ENCODE results near the gene PAWR. TPM values are rescaled to one million over a fixed set of nuclear protein-coding genes. Genes with fewer than 3 reads are reported as not detected.

PAWR gene
- total RNA-seq, 4 donors from 2014 or later = 0.51 to 1.4 (median 0.72) TPM

DNA sequence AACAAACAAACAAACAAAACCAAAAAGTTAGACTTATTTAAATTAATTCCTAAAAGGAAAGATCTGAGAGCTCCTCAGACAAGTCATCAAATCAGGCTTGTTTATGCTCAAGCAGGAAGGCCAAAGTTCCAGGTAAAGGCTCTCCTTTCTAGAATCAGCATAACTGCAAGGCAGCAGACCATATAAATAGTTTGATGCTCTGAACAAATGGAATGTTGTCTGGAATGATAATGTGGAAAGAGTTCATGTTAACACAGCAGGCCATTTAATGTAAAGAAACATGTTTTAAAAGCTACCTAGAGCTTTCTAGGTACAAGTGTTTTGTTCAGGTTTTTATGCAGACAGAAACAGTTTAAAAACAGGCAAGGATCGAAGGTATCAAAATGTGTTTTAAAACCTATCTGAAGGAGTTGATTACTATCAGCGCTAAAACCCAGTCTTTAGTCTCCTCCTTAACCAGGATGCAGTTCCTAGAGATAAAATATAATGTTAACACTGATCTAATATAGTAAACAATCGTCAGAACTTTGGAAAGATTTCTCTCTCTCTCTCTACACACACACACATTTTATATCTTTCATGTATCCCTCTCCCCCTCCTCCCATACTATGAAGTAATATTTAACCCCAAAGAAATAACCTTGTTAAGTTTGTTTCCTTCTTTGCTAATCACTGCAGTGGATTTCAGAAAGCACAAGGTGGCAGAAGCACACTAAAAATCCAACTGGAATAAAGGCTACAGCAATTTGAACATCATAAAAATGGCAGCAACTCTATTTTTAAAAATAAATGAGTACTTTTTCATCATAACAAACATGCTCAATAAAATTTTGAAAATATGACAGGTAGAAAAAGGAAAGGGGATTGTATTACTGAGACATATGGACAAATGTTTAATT, 135.5 kb downstream of the PAWR start:
- TF ChIP-seq CTCF (IDR thresholded peaks at IDR 0.05 in 4 of 5, conservative IDR thresholded peaks at IDR 0.05 in 1 of 5) (peak in 3 of 5 experiments; percentile 23 to 32 (median 29)), POLR2A (IDR thresholded peaks at IDR 0.05) (no peak)
- Histone ChIP-seq H3K4me3 (no peak overlapping the region), H3K27ac (no peak overlapping the region), H3K4me1 (no peaks in the 10 kb centered on the region), H3K27me3 (no peaks in the 10 kb centered on the region), H3K9me3 (no peaks in the 10 kb centered on the region), H3K36me3 (no peaks in the 10 kb centered on the region)
- intact Hi-C loops (cut with DNase I; ENCODE audit: low total_unique reads) = loop anchor here (5.0 to 10.0 kb wide), 2 partner anchors 190 to 717 kb away; no protein-coding TSS in a partner anchor
- ATAC-seq = no peak
- in situ Hi-C loops (cut with MboI; ENCODE audit: low sequenced_read_pairs in 4 of 4) = loop anchor here (10.0 to 25.0 kb wide), 4 partner anchors 182 to 710 kb away; no protein-coding TSS in a partner anchor
- DNase-seq = no peak

DNA sequence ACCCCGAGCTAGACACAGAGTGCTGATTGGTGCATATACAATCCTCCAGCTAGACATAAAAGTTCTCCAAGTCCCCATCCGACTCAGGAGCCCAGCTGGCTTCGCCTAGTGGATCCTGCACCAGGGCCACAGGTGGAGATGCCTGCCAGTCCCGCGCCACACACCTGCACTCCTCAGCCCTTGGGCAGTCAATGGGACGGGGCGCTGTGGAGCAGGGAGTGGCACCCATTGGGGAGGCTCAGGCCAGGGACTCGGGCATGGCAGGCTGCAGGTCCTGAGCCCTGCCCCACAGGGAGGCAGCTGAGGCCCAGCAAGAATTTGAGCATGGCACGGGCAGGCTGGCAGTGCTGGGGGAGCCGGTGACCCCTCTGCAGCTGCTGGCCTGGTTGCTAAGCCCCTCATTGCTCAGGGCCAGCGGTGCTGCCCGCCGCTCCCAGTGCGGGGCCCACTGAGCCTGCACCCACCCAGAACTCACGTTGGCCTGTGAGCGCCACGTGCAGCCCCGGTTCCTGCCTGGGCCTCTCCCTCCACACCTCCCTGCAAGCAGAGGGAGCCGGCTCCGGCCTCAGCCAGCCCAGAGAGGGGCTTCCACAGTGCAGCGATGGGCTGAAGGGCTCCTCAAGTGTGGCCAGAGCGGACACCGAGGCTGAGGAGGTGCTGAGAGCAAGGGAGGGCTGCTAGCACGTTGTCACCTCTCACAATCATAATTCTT, 136.7 kb downstream of the PAWR start:
- in situ Hi-C loops (cut with MboI; ENCODE audit: low sequenced_read_pairs in 4 of 4) = loop anchor here (10.0 to 25.0 kb wide), 4 partner anchors 183 to 711 kb away; no protein-coding TSS in a partner anchor
- Histone ChIP-seq H3K27me3 (no peaks in the 10 kb centered on the region), H3K4me3 (no peak overlapping the region), H3K4me1 (no peaks in the 10 kb centered on the region), H3K9me3 (no peaks in the 10 kb centered on the region), H3K27ac (no peak overlapping the region), H3K36me3 (no peaks in the 10 kb centered on the region)
- no peak for DNase-seq
- intact Hi-C loops (cut with DNase I; ENCODE audit: low total_unique reads) = loop anchor here (10.0 kb wide), 1 partner anchor 191 kb away; no protein-coding TSS in a partner anchor
- TF ChIP-seq CTCF (IDR thresholded peaks at IDR 0.05 in 4 of 5, conservative IDR thresholded peaks at IDR 0.05 in 1 of 5) (no peak), POLR2A (IDR thresholded peaks at IDR 0.05) (no peak)
- ATAC-seq = no peak

- in situ Hi-C loops (cut with MboI; ENCODE audit: low sequenced_read_pairs in 4 of 4) = loop anchor here (10.0 to 25.0 kb wide), 4 partner anchors 185 to 713 kb away; no protein-coding TSS in a partner anchor
- ATAC-seq (no peak), DNase-seq (no peak)
- H3K27ac ChIP-seq = no peak overlapping the region
- H3K27me3 ChIP-seq = no peaks in the 10 kb centered on the region
- H3K9me3 ChIP-seq = no peaks in the 10 kb centered on the region
- H3K36me3 ChIP-seq = no peaks in the 10 kb centered on the region
- H3K4me1 ChIP-seq = peaks cover 0 to 5% of the 10 kb centered on the region in 2 donors
- intact Hi-C loops (cut with DNase I; ENCODE audit: low total_unique reads) = loop anchor here (10.0 kb wide), 1 partner anchor 193 kb away; no protein-coding TSS in a partner anchor
- TF ChIP-seq POLR2A (IDR thresholded peaks at IDR 0.05) (no peak), CTCF (IDR thresholded peaks at IDR 0.05 in 4 of 5, conservative IDR thresholded peaks at IDR 0.05 in 1 of 5) (no peak)
- no peak overlapping the region for H3K4me3 ChIP-seq
These were observed 138.6 kb downstream of the PAWR start for GRCh38 chr12:79552192-79552591.

DNA sequence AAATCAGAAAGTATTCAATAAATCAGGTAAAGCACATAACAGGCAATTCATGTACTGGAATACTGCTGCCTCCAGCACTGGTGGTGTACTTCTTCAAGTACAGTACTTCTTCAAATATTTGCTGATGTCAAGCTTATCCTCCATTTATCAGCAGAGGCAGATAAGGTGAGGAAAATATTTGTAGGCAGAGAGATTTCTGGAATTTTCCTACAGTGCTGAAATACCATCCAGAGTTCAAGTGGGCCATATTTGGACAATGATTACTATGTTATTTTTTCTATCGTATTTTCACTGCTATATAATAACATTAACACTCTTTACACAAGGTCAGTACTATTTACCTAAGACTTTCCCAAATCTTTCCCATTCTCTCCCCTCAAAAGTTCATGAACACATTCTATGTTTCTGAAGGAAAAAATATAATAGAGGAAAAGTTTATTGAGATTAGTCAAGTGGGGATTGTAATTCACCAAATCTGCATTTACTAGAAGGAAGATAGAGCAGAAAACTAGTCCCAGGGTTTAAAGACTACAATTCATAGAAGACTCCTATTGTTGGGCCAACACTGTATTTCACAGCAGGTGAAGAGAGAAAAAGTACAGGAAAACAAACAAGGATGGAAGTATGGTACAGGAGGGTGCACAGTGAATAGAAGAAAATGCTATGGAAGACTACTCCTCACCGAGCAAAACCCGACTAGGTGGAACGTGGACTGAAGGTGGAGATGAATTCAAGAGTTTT, 141.1 kb downstream of the PAWR start:
- H3K27ac ChIP-seq = no peak overlapping the region
- no peaks in the 10 kb centered on the region for H3K36me3 ChIP-seq
- TF ChIP-seq POLR2A (IDR thresholded peaks at IDR 0.05) = no peak
- no peak for TF ChIP-seq CTCF (IDR thresholded peaks at IDR 0.05 in 4 of 5, conservative IDR thresholded peaks at IDR 0.05 in 1 of 5)
- no peak overlapping the region for H3K4me3 ChIP-seq
- no peaks in the 10 kb centered on the region for H3K9me3 ChIP-seq
- ATAC-seq = no peak
- in situ Hi-C loops (cut with MboI; ENCODE audit: low sequenced_read_pairs in 4 of 4) = loop anchor here (10.0 to 25.0 kb wide), 4 partner anchors 188 to 715 kb away; no protein-coding TSS in a partner anchor
- intact Hi-C loops (cut with DNase I; ENCODE audit: low total_unique reads) = loop anchor here (5.0 to 10.0 kb wide), 2 partner anchors 195 to 638 kb away; no protein-coding TSS in a partner anchor
- peaks cover 0 to 5% of the 10 kb centered on the region in 2 donors for H3K4me1 ChIP-seq
- no peaks in the 10 kb centered on the region for H3K27me3 ChIP-seq
- no peak for DNase-seq

Data from gastrocnemius medialis (tissue), 4 donors.